ENCODE data around the gene KRTAP5-7. TPM values are rescaled to one million over a fixed set of nuclear protein-coding genes. Genes with fewer than 3 reads are reported as not detected.

KRTAP5-7 gene
- total and polyA plus RNA-seq, 4 donors = 0.17 to 1.4 (median 0.61) TPM

GRCh38 chr11:71577469-71578004, 50.5 kb downstream of the KRTAP5-7 start:
- WGBS (ENCODE audit: insufficient coverage) = 95% methylated on average over 7 of the region's 7 CpGs
- Histone ChIP-seq H3K27me3 (ENCODE audit: control insufficient read depth, insufficient read depth, low read length) (no peaks in the 10 kb centered on the region), H3K9me3 (ENCODE audit: control insufficient read depth, insufficient read depth, low read length) (no peaks in the 10 kb centered on the region), H3K4me3 (ENCODE audit: low read depth, low read length) (no peak overlapping the region), H3K4me1 (ENCODE audit: control insufficient read depth, insufficient read depth, low read length) (no peaks in the 10 kb centered on the region), H3K27ac (ENCODE audit: low read depth, low read length) (no peak overlapping the region), H3K36me3 (ENCODE audit: control insufficient read depth, insufficient read depth, low read length) (no peaks in the 10 kb centered on the region)
- DNase-seq (ENCODE audit: low read depth in 4 of 6, low spot score in 6 of 6) = no peak

Small RNAs within 50 kb of the gene (small RNA-seq; reads per million reads assigned to genes)
- not detected for gene AP000867.1 (ENCODE audit: low replicate concordance)

Other genes starting within 250 kb of the KRTAP5-7 start
- gene DHCR7, start 78.9 kb upstream of the KRTAP5-7 start, total RNA-seq = 10 to 100 TPM; 32.3 to 42.3 TPM
- gene DHCR7, start 78.9 kb upstream of the KRTAP5-7 start, polyA plus RNA-seq (ENCODE audit: insufficient read length in 2 of 2) = 100 to 1,000 TPM; 103 to 115 TPM
- 10 to 100 TPM; 26.1 to 42.8 TPM for gene NADSYN1, start 74.1 kb upstream of the KRTAP5-7 start, total RNA-seq
- 10 to 100 TPM; 52.3 to 64.0 TPM for gene NADSYN1, start 74.1 kb upstream of the KRTAP5-7 start, polyA plus RNA-seq (ENCODE audit: insufficient read length in 2 of 2)
- gene KRTAP5-8, start 10.8 kb downstream of the KRTAP5-7 start, total RNA-seq = not detected
- gene KRTAP5-8, start 10.8 kb downstream of the KRTAP5-7 start, polyA plus RNA-seq (ENCODE audit: insufficient read length in 2 of 2) = under 1 TPM in 1 of 2 donors, not detected in 1; 0.22 TPM
- not detected for gene KRTAP5-9, start 21.2 kb downstream of the KRTAP5-7 start, total RNA-seq
- under 1 TPM; 0.38 to 0.71 TPM for gene KRTAP5-9, start 21.2 kb downstream of the KRTAP5-7 start, polyA plus RNA-seq (ENCODE audit: insufficient read length in 2 of 2)
- not detected for gene KRTAP5-10, start 38.3 kb downstream of the KRTAP5-7 start, total RNA-seq
- gene KRTAP5-10, start 38.3 kb downstream of the KRTAP5-7 start, polyA plus RNA-seq (ENCODE audit: insufficient read length in 2 of 2) = under 1 TPM; 0.18 to 0.24 TPM
- not detected for gene KRTAP5-11, start 55.6 kb downstream of the KRTAP5-7 start, total RNA-seq
- gene KRTAP5-11, start 55.6 kb downstream of the KRTAP5-7 start, polyA plus RNA-seq (ENCODE audit: insufficient read length in 2 of 2) = 1 to 10 TPM in 1 of 2 donors, under 1 TPM in 1; 0.43 to 1.0 TPM